GM23248 (cell line): ENCODE results near the gene FOXE1.

ENCODE experiments used
- EZH2 ChIP-seq: fragments of 200-600 bp; sonication (generic); IDR thresholded peaks from 2 replicates; pipeline ENCODE4 v1.6.1; 2018; ENCODE audit warnings: antibody characterized with exemption, mild to moderate bottlenecking; ENCODE audit not compliant: insufficient read depth, poor library complexity, severe bottlenecking
- EZH2phosphoT487 ChIP-seq: fragments of 200-600 bp; sonication (generic); IDR thresholded peaks from 2 replicates; pipeline ENCODE4 v1.6.1; 2018; ENCODE audit warnings: antibody characterized with exemption, moderate library complexity, mild to moderate bottlenecking, low read depth; ENCODE audit not compliant: insufficient read depth

DNA sequence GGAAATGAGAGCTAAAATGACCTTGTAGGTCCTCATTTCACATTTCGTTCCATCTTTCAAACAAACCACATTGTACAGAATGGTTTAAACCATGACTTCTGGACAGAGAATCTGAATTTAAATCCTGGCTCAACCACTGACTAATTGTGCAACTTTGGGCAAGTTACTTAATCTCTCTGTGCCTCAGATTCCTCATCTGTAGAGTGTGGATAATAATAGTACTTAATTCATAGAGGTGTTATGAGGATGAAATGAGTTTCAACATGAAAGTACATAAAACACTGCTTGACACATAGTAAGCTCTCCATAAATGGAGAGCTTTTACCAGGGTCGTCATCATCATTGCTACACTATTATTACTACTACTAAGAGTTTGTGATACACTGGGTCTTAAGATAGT lies 46.3 kb upstream of the FOXE1 start:
- TF ChIP-seq EZH2phosphoT487 (no peak), EZH2 (no peak)
